CD4-positive, alpha-beta T cell treated with Interferon gamma for 1 hour (primary cell): ENCODE measurements around the gene KCNQ1.

Experiments
- DNase-seq: peaks from one replicate; pipeline ENCODE4 v3.0.0-alpha.2; 2020

The KCNQ1 gene

GRCh38 chr11:2693271-2694261, 248.8 kb downstream of the KCNQ1 start:
- no peak for DNase-seq

GRCh38 chr11:2694495-2694894, 249.7 kb downstream of the KCNQ1 start:
- DNase-seq, result no peak

- no peak for DNase-seq
These were observed 250.5 kb downstream of the KCNQ1 start for GRCh38 chr11:2694995-2695939.

GRCh38 chr11:2696455-2696854, 251.6 kb downstream of the KCNQ1 start:
- DNase-seq, result no peak

GRCh38 chr11:2697866-2698265, 253.1 kb downstream of the KCNQ1 start:
- no peak for DNase-seq

GRCh38 chr11:2698386-2699184, 253.8 kb downstream of the KCNQ1 start:
- no peak for DNase-seq

- no peak for DNase-seq
These were observed 254.3 kb downstream of the KCNQ1 start for GRCh38 chr11:2699185-2699530.

- DNase-seq, result peak; percentile 91
These were observed 255.0 kb downstream of the KCNQ1 start, which contains the start of gene KCNQ1OT1 for GRCh38 chr11:2699531-2700414. TSS of gene KCNQ1OT1 (minus strand) at chr11:2699994.

GRCh38 chr11:2700415-2701211, 255.8 kb downstream of the KCNQ1 start:
- no peak for DNase-seq

- DNase-seq, result no peak
These were observed 256.4 kb downstream of the KCNQ1 start for GRCh38 chr11:2701230-2701629.

GRCh38 chr11:2701898-2702434, 257.2 kb downstream of the KCNQ1 start:
- DNase-seq, result no peak

GRCh38 chr11:2702771-2703362, 258.1 kb downstream of the KCNQ1 start:
- DNase-seq, result no peak

GRCh38 chr11:2703363-2704141, 258.7 kb downstream of the KCNQ1 start:
- no peak for DNase-seq

GRCh38 chr11:2704356-2704755, 259.5 kb downstream of the KCNQ1 start:
- DNase-seq, result no peak

- DNase-seq, result no peak
These were observed 260.2 kb downstream of the KCNQ1 start for GRCh38 chr11:2704896-2705606.

- no peak for DNase-seq
These were observed 261.5 kb downstream of the KCNQ1 start for GRCh38 chr11:2706321-2706720.

GRCh38 chr11:2707736-2708135, 262.9 kb downstream of the KCNQ1 start:
- no peak for DNase-seq

GRCh38 chr11:2708151-2708581, 263.4 kb downstream of the KCNQ1 start:
- no peak for DNase-seq
